Thyroid gland (tissue), 4 donors: Measurements from ENCODE around the gene RANBP10.

ENCODE experiments used
- POLR2A ChIP-seq, 2 donors: fragments of 450-650 bp; IDR thresholded peaks; one replicate each; pipeline ENCODE4 v1.6.1; 2017; ENCODE audit warnings: antibody characterized with exemption in 2 of 2, mild to moderate bottlenecking in 2 of 2, moderate library complexity in 1 of 2
- TF ChIP-seq, protein P1 (sequence below), 6 experiments: fragments of 200-600 bp in 3 of 6; fragments of 450-650 bp in 3 of 6; sonication (generic) in 3 of 6; IDR thresholded peaks; one replicate each; pipeline ENCODE4 v1.5.1; 2016 to 2019; ENCODE audit warnings: antibody characterized with exemption in 6 of 6, mild to moderate bottlenecking in 2 of 6, inconsistent platforms in 1 of 6, moderate library complexity in 1 of 6

DNA sequence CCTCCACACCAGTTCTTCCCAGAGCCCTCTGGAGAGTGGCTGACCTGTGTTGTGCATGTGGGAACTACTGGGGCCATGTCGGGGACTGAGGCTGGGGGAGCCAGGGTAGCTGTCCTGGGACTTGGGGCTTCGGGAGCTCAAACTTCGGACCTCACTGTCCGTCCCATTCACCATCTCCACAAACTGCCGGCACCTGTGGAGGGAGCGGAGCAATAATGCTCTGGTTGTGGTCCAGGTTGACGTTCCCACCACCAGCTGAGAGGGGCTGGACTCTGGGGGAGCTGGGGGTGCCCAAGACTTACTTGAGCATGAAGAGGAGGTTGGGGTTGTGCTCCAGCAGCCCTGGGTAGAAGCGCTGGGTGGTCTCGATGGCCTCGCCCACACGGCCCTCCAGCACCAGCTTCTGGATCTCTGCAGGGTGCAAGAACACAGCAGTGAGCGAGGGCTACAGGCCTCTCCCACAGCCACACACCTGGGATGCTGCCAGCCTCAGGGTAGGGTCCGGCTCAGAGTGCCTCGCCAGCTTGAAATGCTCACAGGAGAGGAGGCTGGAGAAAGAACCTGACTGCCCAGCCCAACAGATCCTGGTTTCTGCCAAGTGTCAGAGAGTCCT is 76.6 kb downstream of the RANBP10 start:
- no peak for TF ChIP-seq POLR2A (IDR thresholded peaks at IDR 0.05)
- TF ChIP-seq, protein P1, sequence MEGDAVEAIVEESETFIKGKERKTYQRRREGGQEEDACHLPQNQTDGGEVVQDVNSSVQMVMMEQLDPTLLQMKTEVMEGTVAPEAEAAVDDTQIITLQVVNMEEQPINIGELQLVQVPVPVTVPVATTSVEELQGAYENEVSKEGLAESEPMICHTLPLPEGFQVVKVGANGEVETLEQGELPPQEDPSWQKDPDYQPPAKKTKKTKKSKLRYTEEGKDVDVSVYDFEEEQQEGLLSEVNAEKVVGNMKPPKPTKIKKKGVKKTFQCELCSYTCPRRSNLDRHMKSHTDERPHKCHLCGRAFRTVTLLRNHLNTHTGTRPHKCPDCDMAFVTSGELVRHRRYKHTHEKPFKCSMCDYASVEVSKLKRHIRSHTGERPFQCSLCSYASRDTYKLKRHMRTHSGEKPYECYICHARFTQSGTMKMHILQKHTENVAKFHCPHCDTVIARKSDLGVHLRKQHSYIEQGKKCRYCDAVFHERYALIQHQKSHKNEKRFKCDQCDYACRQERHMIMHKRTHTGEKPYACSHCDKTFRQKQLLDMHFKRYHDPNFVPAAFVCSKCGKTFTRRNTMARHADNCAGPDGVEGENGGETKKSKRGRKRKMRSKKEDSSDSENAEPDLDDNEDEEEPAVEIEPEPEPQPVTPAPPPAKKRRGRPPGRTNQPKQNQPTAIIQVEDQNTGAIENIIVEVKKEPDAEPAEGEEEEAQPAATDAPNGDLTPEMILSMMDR (IDR thresholded peaks at IDR 0.05), result no peak
